HepG2 (cell line): ENCODE data around the gene BPHL. TPM values are rescaled to one million over a fixed set of nuclear protein-coding genes. Genes with fewer than 3 reads are reported as not detected.

Source experiments
- ATAC-seq: fragments of 200-7000 bp; cut with Tn5 transposase; 3 replicates; pipeline ENCODE4 v1.9.1; 2020; ENCODE audit warnings: mild to moderate bottlenecking, moderate library complexity
- BruUV-seq: library from RNA; stranded (reverse); fragments of 400-500 nt; replicated peaks from 2 replicates; lab custom pipeline; 2021; lab: Mats Ljungman, UMichigan
- CTCF ChIA-PET: fragments of 300-600 bp; formaldehyde crosslinking; extraction: SDS; loops from one replicate; lab custom pipeline; 2021; ENCODE audit warnings: low total read pairs, inconsistent platforms, low intra/inter-chr PET ratio; lab: Yijun Ruan, JAX
- POLR2A ChIA-PET: fragments of 350-600 bp; sonication (Branson Sonifier 250); formaldehyde crosslinking; loops from one replicate; lab custom pipeline; 2020; ENCODE audit warnings: antibody characterized with exemption, inconsistent platforms; lab: Yijun Ruan, JAX
- DNase-seq: peaks from one replicate; pipeline ENCODE4 v3.0.0-alpha.2; 2015; ENCODE audit warnings: low spot score
- FAIRE-seq: peaks from 3 replicates; lab custom pipeline; 2011; peaks lifted over from hg19 to GRCh38; lab: Jason Lieb, UNC
- H2AFZ ChIP-seq: one replicate; pipeline ENCODE4 v1.6.1; 2011; ENCODE audit warnings: low read length, inconsistent platforms
- H3K27ac ChIP-seq: fragments of 300-600 bp; 3 replicates; pipeline ENCODE4 v1.8.0; 2011; ENCODE audit warnings: mixed run types, mild to moderate bottlenecking, mixed read lengths, low read length, inconsistent platforms; ENCODE audit not compliant: insufficient read depth; ENCODE audit errors: extremely low read length
- H3K27me3 ChIP-seq, 2 experiments: fragments of 200-600 bp in 1 of 2; 2 replicates in 1 of 2; 3 replicates in 1 of 2; pipeline versions ENCODE4 v1.6.0 to v1.8.0; 2011; ENCODE audit warnings: low read length in 2 of 2, mild to moderate bottlenecking in 2 of 2, moderate library complexity in 2 of 2, inconsistent platforms in 1 of 2; ENCODE audit not compliant: insufficient read depth in 2 of 2, control insufficient read depth in 1 of 2
- H3K36me3 ChIP-seq, 2 experiments: fragments of 200-600 bp in 1 of 2; replicated peaks in 1 of 2; 2 replicates in 1 of 2; 3 replicates in 1 of 2; pipeline versions ENCODE4 v1.5.1 to v1.8.0; 2011; ENCODE audit warnings: low read length in 2 of 2, inconsistent platforms in 1 of 2; ENCODE audit not compliant: insufficient read depth in 2 of 2, control insufficient read depth in 1 of 2
- H3K4me1 ChIP-seq: 2 replicates; pipeline ENCODE4 v1.5.1; 2012; ENCODE audit warnings: low read length, inconsistent platforms; ENCODE audit not compliant: insufficient read depth
- H3K4me2 ChIP-seq: 2 replicates; pipeline ENCODE4 v1.6.0; 2011; ENCODE audit warnings: low read depth, low read length, inconsistent platforms
- H3K4me3 ChIP-seq, 3 experiments: fragments of 200-600 bp in 1 of 3; sonication (generic), shearing (Covaris generic) in 1 of 3; replicated peaks in 1 of 3; 2 replicates each; pipeline ENCODE4 v1.5.1; 2011 to 2016; ENCODE audit warnings: low read length in 3 of 3, inconsistent platforms in 2 of 3, low read depth in 2 of 3, mild to moderate bottlenecking in 2 of 3, control low read depth in 1 of 3, mixed read lengths in 1 of 3; ENCODE audit not compliant: insufficient read depth in 1 of 3
- H3K79me2 ChIP-seq: one replicate; pipeline ENCODE4 v1.6.1; 2011; ENCODE audit warnings: low read length, inconsistent platforms; ENCODE audit not compliant: insufficient read depth
- H3K9ac ChIP-seq: 2 replicates; pipeline ENCODE4 v1.6.0; 2011; ENCODE audit warnings: mild to moderate bottlenecking, low read depth, low read length, inconsistent platforms; ENCODE audit not compliant: insufficient read depth
- H3K9me3 ChIP-seq: 2 replicates; pipeline ENCODE4 v1.5.1; 2012; ENCODE audit warnings: mild to moderate bottlenecking, low read length
- H4K20me1 ChIP-seq: 2 replicates; pipeline ENCODE4 v1.6.0; 2011; ENCODE audit warnings: inconsistent platforms, mild to moderate bottlenecking, low read length, moderate library complexity; ENCODE audit not compliant: insufficient read depth
- GFI1 ChIP-seq: sonication (generic); formaldehyde crosslinking; IDR thresholded peaks from 2 replicates; pipeline ENCODE4 v1.5.0; 2020; ENCODE audit warnings: missing genetic modification reagents, mild to moderate bottlenecking, borderline replicate concordance
- MTF2 ChIP-seq: sonication (generic); formaldehyde crosslinking; IDR thresholded peaks from 2 replicates; pipeline ENCODE4 v1.5.0; 2020; ENCODE audit warnings: missing genetic modification reagents, borderline replicate concordance
- PPARG ChIP-seq: conservative IDR thresholded peaks from 2 replicates; pipeline ENCODE4 v1.6.1; 2016; ENCODE audit warnings: missing biosample characterization, missing genetic modification reagents
- RFX1 ChIP-seq: fragments of 450-650 bp; IDR thresholded peaks from 2 replicates; pipeline ENCODE4 v1.6.1; 2017
- SP2 ChIP-seq: sonication (generic); formaldehyde crosslinking; IDR thresholded peaks from 2 replicates; pipeline ENCODE4 v1.5.1; 2020; ENCODE audit warnings: mild to moderate bottlenecking, missing genetic modification reagents
- SRSF1 ChIP-seq: fragments of 200-400 bp; formaldehyde crosslinking; optimal IDR thresholded peaks from 2 replicates; pipeline ENCODE3; 2017; ENCODE audit warnings: mild to moderate bottlenecking, low read depth, low read length, moderate library complexity
- ZNF501 ChIP-seq: sonication (generic); formaldehyde crosslinking; IDR thresholded peaks from 2 replicates; pipeline ENCODE4 v1.5.1; 2020; ENCODE audit warnings: mild to moderate bottlenecking, moderate library complexity, missing genetic modification reagents
- ZNF589 ChIP-seq: sonication (generic); formaldehyde crosslinking; conservative IDR thresholded peaks from 2 replicates; pipeline ENCODE4 v1.8.0; 2022; ENCODE audit warnings: mild to moderate bottlenecking, moderate library complexity, missing genetic modification reagents
- ZSCAN31 ChIP-seq: sonication (generic); formaldehyde crosslinking; IDR thresholded peaks from 2 replicates; pipeline ENCODE4 v1.5.0; 2020; ENCODE audit warnings: low read depth, mild to moderate bottlenecking, missing genetic modification reagents
- WGBS: methylation state at CpG from one replicate; pipeline ENCODE4 v1.1.6; 2017; ENCODE audit warnings: low lambda C conversion rate; 5-methylcytosine and 5-hydroxymethylcytosine counted together
- in situ Hi-C: cut with HindIII; loops from 2 replicates; pipeline ENCODE4 v1.10.0; 2017; ENCODE audit warnings: low pct_unique_long_range_greater_than_20kb; ENCODE audit not compliant: extremely low pct_ligation_motif_present
- intact Hi-C: fragments of 100-400 bp; cut with micrococcal nuclease; formaldehyde crosslinking; loops from one replicate; pipeline ENCODE4 v1.10.0; 2022; ENCODE audit not compliant: unreplicated experiment
- polyA plus RNA-seq, 8 experiments: library from polyadenylated mRNA; depleted of rRNA in 3 of 8; stranded (reverse) in 7 of 8; unstranded in 1 of 8; fragments of >200 nt; fragmentation: Illumina TruSeq in 4 of 8; extraction: Trizol in 4 of 8; gene quantifications; 2 replicates each; pipeline versions ENCODE4 v1.2.1 to v1.2.3, GENCODE V29; 2011 to 2016; ENCODE audit warnings: low read depth in 4 of 8, missing spikeins in 1 of 8, mixed read lengths in 1 of 8; ENCODE audit not compliant: insufficient read depth in 1 of 8
- total RNA-seq, 5 experiments: library from RNA; depleted of rRNA; stranded (reverse); fragments of >200 nt; fragmentation: Illumina TruSeq; extraction: Trizol; gene quantifications; 2 replicates each; pipeline ENCODE4 v1.2.3, GENCODE V29; 2016; ENCODE audit warnings: low read depth in 1 of 5
- TF ChIP-seq, protein P1 (sequence below): IDR thresholded peaks from 2 replicates; pipeline ENCODE4 v1.4.0; 2020; ENCODE audit warnings: mild to moderate bottlenecking, missing genetic modification reagents
- TF ChIP-seq, protein P2 (sequence below): sonication (generic); formaldehyde crosslinking; IDR thresholded peaks from 2 replicates; pipeline ENCODE4 v1.8.1; 2023; ENCODE audit warnings: missing genetic modification reagents, mild to moderate bottlenecking, borderline replicate concordance
- TF ChIP-seq, protein P3 (sequence below): sonication (generic); formaldehyde crosslinking; IDR thresholded peaks from 2 replicates; pipeline ENCODE4 v1.8.0; 2022; ENCODE audit warnings: missing genetic modification reagents, mild to moderate bottlenecking, borderline replicate concordance
- TF ChIP-seq, protein P4 (sequence below): sonication (generic); formaldehyde crosslinking; IDR thresholded peaks from 2 replicates; pipeline ENCODE4 v1.5.1; 2020; ENCODE audit warnings: missing genetic modification reagents, mild to moderate bottlenecking, borderline replicate concordance
- TF ChIP-seq, protein P5 (sequence below): sonication (generic); formaldehyde crosslinking; IDR thresholded peaks from 2 replicates; pipeline ENCODE4 v1.4.0; 2020; ENCODE audit warnings: missing genetic modification reagents
- TF ChIP-seq, protein P6 (sequence below): sonication (generic); formaldehyde crosslinking; IDR thresholded peaks from 2 replicates; pipeline ENCODE4 v1.9.0; 2021; ENCODE audit warnings: missing genetic modification reagents, borderline replicate concordance

Gene BPHL
- total and polyA plus RNA-seq, 2 of the 13 experiments (the other 11 are each of a cell fraction or from before 2014, with no cell fraction given): 37.8 to 39.5 TPM

DNA sequence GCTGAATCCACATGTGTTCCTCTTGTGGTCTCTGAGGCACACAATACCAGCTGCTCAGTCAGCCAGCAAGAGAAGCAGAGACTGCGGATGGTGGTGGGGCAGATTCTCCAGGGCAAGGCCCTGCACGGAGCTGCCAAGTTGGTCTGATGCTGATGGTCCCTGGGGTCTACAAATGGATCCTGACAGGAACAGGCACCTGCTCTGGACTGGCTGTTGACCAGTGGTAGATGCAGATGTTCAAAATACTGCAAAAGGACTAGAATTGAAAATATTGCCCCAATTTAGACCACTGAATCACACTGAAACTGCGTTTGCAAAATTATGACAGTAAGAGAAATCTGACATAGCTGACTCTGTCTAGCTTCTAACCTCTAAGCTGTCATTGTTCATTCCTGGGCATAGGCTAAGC is 68.5 kb downstream of the BPHL start (continued):
- TF ChIP-seq, protein P1, sequence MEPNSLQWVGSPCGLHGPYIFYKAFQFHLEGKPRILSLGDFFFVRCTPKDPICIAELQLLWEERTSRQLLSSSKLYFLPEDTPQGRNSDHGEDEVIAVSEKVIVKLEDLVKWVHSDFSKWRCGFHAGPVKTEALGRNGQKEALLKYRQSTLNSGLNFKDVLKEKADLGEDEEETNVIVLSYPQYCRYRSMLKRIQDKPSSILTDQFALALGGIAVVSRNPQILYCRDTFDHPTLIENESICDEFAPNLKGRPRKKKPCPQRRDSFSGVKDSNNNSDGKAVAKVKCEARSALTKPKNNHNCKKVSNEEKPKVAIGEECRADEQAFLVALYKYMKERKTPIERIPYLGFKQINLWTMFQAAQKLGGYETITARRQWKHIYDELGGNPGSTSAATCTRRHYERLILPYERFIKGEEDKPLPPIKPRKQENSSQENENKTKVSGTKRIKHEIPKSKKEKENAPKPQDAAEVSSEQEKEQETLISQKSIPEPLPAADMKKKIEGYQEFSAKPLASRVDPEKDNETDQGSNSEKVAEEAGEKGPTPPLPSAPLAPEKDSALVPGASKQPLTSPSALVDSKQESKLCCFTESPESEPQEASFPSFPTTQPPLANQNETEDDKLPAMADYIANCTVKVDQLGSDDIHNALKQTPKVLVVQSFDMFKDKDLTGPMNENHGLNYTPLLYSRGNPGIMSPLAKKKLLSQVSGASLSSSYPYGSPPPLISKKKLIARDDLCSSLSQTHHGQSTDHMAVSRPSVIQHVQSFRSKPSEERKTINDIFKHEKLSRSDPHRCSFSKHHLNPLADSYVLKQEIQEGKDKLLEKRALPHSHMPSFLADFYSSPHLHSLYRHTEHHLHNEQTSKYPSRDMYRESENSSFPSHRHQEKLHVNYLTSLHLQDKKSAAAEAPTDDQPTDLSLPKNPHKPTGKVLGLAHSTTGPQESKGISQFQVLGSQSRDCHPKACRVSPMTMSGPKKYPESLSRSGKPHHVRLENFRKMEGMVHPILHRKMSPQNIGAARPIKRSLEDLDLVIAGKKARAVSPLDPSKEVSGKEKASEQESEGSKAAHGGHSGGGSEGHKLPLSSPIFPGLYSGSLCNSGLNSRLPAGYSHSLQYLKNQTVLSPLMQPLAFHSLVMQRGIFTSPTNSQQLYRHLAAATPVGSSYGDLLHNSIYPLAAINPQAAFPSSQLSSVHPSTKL (CRISPR knock-in tag): no peak
- no peak for TF ChIP-seq PPARG
- TF ChIP-seq MTF2 (CRISPR knock-in tag): no peak
- TF ChIP-seq, protein P2, sequence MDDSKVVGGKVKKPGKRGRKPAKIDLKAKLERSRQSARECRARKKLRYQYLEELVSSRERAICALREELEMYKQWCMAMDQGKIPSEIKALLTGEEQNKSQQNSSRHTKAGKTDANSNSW (CRISPR knock-in tag): no peak
- no peak for TF ChIP-seq ZNF589 (CRISPR knock-in tag)
- no peak for TF ChIP-seq SP2 (CRISPR knock-in tag)
- no peak for TF ChIP-seq SRSF1
- TF ChIP-seq ZSCAN31 (CRISPR knock-in tag): no peak

DNA sequence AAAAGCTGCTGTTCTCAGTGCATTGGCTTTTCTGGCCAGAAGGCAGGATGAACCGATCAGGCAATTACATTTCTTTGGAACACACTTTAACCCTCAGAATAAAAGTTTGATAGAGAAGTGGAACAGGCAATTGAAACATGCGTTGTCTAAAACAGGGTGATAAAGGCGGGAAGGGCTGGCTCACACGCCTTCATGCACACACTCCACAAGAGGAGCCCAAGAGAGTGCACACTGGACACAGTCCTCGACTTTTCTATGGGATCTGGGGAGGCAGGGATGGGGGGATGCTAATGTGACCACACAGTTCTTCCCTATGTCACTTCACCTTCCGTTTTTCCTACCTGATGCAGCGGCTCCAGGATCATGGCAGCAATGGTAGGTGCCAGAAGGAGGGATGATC is 69.8 kb downstream of the BPHL start:
- H3K4me2 ChIP-seq: no peak overlapping the region
- H3K27me3 ChIP-seq: peaks cover 0 to 5% of the 10 kb centered on the region in 2 experiments; a peak in 2 of 5 replicates
- no peaks in the 10 kb centered on the region for H3K79me2 ChIP-seq
- no peaks in the 10 kb centered on the region; a peak in 1 of 5 replicates for H3K36me3 ChIP-seq
- no peak overlapping the region for H2AFZ ChIP-seq
- no peak for DNase-seq
- ChIA-PET POLR2A (no interaction called here), CTCF (no interaction called here)
- H3K4me3 ChIP-seq: no peak overlapping the region
- 0 out of 3 replicates have a peak, but pooled peaks have one; percentile 29 for ATAC-seq
- no TSS peak for BruUV-seq
- no peak overlapping the region for H3K9ac ChIP-seq
- no peak for FAIRE-seq
- H3K9me3 ChIP-seq: no peaks in the 10 kb centered on the region
- in situ Hi-C loops: no loop called here
- H4K20me1 ChIP-seq: no peaks in the 10 kb centered on the region
- peaks cover under 1% of the 10 kb centered on the region; the same call in 1 of the 2 replicates for H3K4me1 ChIP-seq
- 67% methylated on average over 7 of the region's 7 CpGs for WGBS
- intact Hi-C loops: loop anchor here (5.0 kb wide), 1 partner anchor 994 kb away; no protein-coding TSS in a partner anchor
- H3K27ac ChIP-seq: no peak overlapping the region
- TF ChIP-seq ZNF501 (CRISPR knock-in tag) (no peak), RFX1 (no peak), GFI1 (CRISPR knock-in tag) (no peak)
- TF ChIP-seq, protein P3, sequence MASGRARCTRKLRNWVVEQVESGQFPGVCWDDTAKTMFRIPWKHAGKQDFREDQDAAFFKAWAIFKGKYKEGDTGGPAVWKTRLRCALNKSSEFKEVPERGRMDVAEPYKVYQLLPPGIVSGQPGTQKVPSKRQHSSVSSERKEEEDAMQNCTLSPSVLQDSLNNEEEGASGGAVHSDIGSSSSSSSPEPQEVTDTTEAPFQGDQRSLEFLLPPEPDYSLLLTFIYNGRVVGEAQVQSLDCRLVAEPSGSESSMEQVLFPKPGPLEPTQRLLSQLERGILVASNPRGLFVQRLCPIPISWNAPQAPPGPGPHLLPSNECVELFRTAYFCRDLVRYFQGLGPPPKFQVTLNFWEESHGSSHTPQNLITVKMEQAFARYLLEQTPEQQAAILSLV: no peak
- TF ChIP-seq, protein P4, sequence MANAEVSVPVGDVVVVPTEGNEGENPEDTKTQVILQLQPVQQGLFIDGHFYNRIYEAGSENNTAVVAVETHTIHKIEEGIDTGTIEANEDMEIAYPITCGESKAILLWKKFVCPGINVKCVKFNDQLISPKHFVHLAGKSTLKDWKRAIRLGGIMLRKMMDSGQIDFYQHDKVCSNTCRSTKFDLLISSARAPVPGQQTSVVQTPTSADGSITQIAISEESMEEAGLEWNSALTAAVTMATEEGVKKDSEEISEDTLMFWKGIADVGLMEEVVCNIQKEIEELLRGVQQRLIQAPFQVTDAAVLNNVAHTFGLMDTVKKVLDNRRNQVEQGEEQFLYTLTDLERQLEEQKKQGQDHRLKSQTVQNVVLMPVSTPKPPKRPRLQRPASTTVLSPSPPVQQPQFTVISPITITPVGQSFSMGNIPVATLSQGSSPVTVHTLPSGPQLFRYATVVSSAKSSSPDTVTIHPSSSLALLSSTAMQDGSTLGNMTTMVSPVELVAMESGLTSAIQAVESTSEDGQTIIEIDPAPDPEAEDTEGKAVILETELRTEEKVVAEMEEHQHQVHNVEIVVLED (CRISPR knock-in tag): no peak
- TF ChIP-seq, protein P5, sequence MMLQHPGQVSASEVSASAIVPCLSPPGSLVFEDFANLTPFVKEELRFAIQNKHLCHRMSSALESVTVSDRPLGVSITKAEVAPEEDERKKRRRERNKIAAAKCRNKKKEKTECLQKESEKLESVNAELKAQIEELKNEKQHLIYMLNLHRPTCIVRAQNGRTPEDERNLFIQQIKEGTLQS (CRISPR knock-in tag): no peak
- TF ChIP-seq, protein P6, sequence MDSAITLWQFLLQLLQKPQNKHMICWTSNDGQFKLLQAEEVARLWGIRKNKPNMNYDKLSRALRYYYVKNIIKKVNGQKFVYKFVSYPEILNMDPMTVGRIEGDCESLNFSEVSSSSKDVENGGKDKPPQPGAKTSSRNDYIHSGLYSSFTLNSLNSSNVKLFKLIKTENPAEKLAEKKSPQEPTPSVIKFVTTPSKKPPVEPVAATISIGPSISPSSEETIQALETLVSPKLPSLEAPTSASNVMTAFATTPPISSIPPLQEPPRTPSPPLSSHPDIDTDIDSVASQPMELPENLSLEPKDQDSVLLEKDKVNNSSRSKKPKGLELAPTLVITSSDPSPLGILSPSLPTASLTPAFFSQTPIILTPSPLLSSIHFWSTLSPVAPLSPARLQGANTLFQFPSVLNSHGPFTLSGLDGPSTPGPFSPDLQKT (CRISPR knock-in tag): no peak
